Measurements from ENCODE around the gene FBXW8.

The FBXW8 gene

DNA sequence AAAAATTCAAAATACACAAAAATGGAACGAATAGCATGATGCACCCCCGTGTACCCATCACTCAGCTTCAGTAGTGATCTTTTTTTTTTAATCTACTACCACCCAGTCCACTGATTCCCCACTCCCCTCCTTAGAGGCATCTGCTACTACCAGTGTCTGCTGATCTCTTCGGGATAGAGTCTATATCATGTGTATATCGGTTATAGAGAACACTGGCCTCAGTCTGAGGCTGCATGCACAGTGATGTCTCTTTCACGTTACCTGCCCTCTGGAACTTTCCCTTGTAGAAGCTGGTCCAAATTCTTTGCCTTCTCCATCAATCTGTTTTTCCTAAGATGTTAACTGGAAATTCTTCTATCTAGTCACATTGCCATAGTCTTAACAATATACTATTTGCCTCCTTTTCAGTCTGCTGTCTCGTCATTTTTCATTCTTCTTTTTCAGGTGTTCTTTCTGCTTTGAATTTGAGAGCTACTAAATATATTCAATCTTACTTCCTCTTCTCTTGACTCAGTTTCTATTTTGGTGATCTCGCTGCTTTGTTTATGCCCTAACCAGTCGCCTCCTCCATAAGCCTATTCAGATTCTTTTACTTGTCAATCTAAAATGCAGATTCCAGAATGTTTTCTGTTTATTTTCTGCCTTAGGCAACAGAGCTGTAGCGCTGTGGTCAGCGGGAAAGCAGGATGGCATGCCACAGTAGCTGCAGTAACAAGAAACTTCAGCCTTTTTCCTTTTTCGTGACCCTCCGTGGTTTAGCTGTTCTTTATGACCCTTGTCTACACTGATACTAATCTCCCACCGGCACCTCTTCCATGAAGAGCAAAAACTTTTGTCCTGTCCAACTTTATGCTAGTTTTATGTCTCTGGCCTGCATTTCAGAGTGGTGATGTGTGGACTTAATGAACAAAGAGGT is 67.0 kb downstream of the FBXW8 start:
- peak; percentile 15 for DNase-seq (ENCODE audit: low read depth)
- TF ChIP-seq CTCF (IDR thresholded peaks at IDR 0.05; ENCODE audit: insufficient read depth, low read depth, low read length, missing control alignments), result no peak
- no peak overlapping the region for H3K4me3 ChIP-seq (ENCODE audit: low read depth, low read length)

- DNase-seq (ENCODE audit: low read depth), result no peak
- no peak for TF ChIP-seq CTCF (IDR thresholded peaks at IDR 0.05; ENCODE audit: insufficient read depth, low read depth, low read length, missing control alignments)
- H3K4me3 ChIP-seq (ENCODE audit: low read depth, low read length), result no peak overlapping the region
These were observed 68.2 kb downstream of the FBXW8 start for GRCh38 chr12:116978791-116979508.

GRCh38 chr12:116980083-116980482 is 69.3 kb downstream of the FBXW8 start:
- TF ChIP-seq CTCF (IDR thresholded peaks at IDR 0.05; ENCODE audit: insufficient read depth, low read depth, low read length, missing control alignments), result no peak
- no peak overlapping the region for H3K4me3 ChIP-seq (ENCODE audit: low read depth, low read length)
- no peak for DNase-seq (ENCODE audit: low read depth)

DNA sequence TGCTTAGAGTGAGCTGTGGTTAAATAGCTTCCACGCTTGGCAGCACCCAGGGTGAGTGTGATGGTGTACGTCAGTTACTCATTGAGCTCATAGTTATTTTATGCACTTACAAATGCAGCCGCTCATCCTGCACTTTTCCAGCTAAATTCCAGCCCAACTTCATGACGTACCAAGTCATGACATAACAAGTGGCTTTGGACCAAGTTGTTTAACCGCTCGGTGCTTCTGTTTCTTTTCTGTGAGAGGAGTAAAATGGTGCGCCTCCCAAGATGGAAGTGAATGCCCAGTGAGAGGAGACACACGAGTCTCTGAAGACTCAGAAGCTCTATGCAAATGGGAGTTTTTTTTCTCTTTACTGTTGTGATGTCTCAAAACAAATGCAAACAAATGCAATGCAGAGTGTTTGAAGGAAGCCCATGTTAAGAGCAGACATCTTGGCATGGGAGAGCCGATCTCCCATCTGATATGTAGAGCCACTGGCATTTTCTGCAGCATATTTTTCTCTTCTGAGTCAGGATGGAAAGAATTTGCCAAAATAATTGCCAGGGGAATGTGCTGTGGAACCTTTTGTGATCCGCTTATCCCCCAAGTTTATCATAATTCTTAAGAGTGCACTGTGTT is 72.2 kb downstream of the FBXW8 start:
- TF ChIP-seq CTCF (IDR thresholded peaks at IDR 0.05; ENCODE audit: insufficient read depth, low read depth, low read length, missing control alignments), result no peak
- no peak overlapping the region for H3K4me3 ChIP-seq (ENCODE audit: low read depth, low read length)
- DNase-seq (ENCODE audit: low read depth), result no peak

DNA sequence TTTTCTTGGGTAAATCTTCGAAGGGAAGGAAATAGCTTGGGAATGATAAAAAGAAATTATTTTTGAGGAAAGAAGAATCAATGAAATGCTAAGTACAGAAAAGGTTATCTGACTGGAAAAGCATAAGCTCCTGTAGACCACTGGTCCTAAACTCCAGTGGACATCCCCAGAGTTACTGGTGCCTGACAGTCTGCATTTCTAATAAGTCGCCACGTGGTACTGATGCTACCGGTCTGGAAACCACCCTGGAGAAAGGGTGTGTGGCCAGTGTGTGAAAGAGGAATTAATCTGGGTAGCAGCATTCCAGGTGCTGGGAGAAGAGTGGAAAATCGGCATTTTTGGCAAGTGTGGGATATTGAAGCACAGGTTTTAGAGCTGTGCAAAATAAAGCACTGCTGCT is 73.3 kb downstream of the FBXW8 start:
- TF ChIP-seq CTCF (IDR thresholded peaks at IDR 0.05; ENCODE audit: insufficient read depth, low read depth, low read length, missing control alignments), result no peak
- no peak overlapping the region for H3K4me3 ChIP-seq (ENCODE audit: low read depth, low read length)
- DNase-seq (ENCODE audit: low read depth), result no peak

- no peak for DNase-seq (ENCODE audit: low read depth)
These were observed 79.6 kb downstream of the FBXW8 start for GRCh38 chr12:116990329-116990728.

More at GRCh38 chr12:116990329-116990728, 79.6 kb downstream of the FBXW8 start:
- no peak overlapping the region for H3K4me3 ChIP-seq (ENCODE audit: low read depth, low read length)
- no peak for TF ChIP-seq CTCF (IDR thresholded peaks at IDR 0.05; ENCODE audit: insufficient read depth, low read depth, low read length, missing control alignments)

All from GM12865 (cell line).